HG02759 (cell line): ENCODE results near the gene ZNF865.

ENCODE experiments used
- ATAC-seq: cut with Tn5 transposase; IDR thresholded peaks from one replicate; pipeline ENCODE4 v1.9.1; 2021; ENCODE audit warnings: mild to moderate bottlenecking, moderate library complexity; ENCODE audit not compliant: unreplicated experiment

The ZNF865 gene

DNA sequence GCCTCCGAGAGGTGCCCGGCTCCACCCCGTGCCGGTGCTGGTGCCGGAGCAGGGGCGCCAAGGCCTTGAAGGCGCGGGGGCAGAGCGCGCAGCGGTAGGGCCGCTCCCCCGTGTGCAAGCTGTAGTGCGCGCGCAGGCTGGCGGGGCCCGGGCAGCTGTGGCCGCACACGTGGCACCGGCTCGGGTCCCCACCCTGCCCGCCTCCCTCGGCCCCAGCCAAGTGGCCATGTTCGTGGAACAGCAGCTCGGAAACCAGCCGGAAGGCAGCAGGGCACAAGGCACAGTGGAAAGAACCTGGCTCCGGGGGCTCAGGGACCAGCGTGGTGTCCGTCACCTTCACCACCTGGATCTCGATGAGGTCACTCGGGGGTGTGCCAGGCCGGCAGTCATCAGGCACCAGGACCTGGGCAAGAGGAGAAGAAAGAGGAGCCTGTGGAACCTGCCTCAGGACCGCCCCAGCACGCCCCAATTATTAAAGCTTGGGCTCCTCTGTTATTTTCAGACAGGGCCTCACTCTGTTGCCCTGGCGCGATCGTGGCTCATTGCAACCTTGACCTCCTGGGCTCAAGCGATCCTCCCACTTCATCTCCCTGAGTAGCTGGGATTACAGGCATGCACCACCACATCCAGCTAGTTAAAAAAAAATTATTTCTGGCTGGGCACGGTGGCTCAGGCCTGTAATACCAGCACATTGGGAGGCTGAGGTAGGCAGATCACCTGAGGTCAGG is 17.0 kb downstream of the ZNF865 start:
- ATAC-seq: no peak

- ATAC-seq: no peak
Measured at GRCh38 chr19:55623130-55623529, 17.7 kb downstream of the ZNF865 start.

- ATAC-seq: no peak
Measured at GRCh38 chr19:55623561-55623960, 18.1 kb downstream of the ZNF865 start.

- ATAC-seq: peak; percentile 78
Measured at GRCh38 chr19:55624109-55625003, 18.9 kb downstream of the ZNF865 start, which contains the start of gene ZNF784. TSS of gene ZNF784 (minus strand) at chr19:55624566. CDS start at chr19:55624561, 5 bp downstream.

GRCh38 chr19:55625004-55625326 is 19.5 kb downstream of the ZNF865 start:
- no peak for ATAC-seq

DNA sequence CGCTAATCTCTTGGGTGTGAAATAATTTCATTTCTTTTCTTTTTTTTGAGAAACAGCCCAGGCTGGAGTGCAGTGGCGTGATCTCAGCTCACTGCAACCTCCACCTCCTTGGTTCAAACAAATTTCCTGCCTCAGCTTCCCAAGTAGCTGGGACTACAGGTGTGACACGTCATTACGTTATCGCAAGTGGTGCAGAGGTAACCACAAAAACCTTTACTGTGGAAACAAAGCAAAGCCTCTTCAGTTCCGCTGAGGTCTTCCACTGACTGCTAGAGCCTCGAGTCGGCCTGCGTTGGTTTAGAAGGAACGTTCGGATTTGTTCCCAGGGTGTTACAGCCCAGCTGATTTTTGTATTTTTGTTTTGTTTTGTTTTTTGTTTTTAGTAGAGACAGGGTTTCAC is 20.9 kb downstream of the ZNF865 start:
- ATAC-seq: no peak

DNA sequence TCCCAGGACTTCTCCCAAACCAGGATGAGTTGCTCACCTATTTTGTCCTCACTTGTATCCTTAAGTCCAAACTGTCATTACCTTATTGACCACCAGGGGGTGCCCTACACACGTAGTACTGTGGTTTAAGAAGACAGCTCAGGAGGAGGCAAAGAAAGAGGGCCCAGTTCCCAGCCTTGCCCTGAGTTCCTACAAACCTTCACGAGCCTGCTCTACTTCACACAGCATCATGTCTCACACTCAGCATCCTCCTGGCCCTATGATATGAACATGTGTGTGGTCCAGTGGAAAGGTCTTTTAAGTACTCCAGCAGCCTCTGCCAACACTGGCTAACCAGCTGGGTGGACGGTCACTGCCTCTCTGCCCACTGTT is 27.0 kb downstream of the ZNF865 start:
- no peak for ATAC-seq

GRCh38 chr19:55633861-55634260 is 28.4 kb downstream of the ZNF865 start:
- no peak for ATAC-seq

DNA sequence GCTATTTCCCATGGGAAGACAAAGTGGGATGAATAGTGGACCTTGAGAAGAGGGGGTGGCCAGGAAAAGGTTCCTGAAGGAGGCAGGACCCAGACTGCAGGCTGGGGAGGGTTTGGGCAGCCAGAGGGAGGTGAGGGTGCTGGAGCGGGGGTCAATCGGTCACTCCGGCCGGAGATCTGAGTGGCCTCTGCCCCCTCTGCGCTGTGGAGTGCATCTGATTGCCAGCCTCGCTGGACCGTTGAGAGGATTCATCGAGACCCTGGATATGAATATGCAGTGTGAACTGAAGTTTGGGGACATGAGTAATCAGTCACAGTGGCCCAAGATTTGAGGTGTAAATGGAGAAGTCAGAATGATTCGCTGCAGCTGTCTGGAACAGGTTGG is 29.9 kb downstream of the ZNF865 start:
- ATAC-seq: no peak

DNA sequence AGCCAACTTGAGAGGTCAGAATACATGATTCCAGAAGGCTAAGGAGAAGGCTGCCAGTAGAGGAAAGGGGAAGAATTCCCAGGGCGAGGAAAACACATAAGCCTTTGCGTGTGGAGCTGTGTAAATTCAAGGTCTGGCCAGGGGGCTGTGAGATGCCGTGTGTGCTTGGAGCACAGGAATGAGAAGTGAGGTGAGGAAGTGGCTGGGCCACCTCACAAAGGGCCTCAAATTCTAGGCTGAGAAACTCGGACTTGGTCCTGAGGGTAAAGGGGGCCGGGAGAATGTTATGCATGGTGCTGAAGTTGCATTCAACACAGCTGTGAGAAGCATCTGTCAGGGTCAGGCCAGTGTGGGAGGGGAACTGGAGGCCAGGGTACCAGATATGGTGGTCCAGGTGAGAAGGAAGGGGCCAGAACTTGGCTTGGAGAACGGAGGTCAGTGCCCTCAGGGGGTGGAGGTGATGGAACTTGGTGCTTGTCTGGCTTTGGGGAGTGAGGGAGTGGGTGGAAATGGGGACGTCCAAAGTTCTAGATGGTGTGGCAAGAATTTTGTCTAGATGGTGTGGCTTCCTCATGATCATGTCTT is 30.5 kb downstream of the ZNF865 start:
- no peak for ATAC-seq

- no peak for ATAC-seq
Measured at GRCh38 chr19:55636723-55637122, 31.3 kb downstream of the ZNF865 start.

- ATAC-seq: no peak
Measured at GRCh38 chr19:55637534-55637933, 32.1 kb downstream of the ZNF865 start.

- ATAC-seq: no peak
Measured at GRCh38 chr19:55638864-55639359, 33.5 kb downstream of the ZNF865 start.

DNA sequence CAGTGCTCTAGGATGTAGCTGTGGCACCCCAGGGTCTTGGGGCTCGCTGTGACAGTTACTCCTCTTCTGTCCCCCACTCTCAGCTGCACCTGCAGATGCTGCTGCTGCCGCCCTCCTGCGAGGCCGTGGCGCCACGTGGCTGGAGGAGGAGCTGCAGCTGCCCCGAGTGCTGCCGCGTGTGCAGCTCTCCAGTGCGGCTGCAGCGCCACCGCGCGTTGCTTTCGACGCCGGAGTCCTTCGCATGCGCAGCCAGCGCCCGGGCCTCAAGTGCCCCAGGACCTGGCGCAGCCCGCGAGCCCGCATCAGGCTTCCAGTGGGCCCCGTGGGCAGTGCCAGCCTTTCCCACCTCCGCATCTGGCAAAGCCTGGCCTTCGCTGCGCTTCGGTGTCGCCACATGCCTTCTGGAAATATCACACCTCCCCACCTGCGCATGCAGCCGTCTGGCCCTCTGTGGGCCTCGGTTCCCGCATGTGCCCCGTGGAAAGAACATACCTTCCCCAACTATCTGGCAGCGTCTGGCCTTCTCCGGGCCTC is 34.7 kb downstream of the ZNF865 start:
- ATAC-seq: no peak

GRCh38 chr19:55640577-55641425 is 35.4 kb downstream of the ZNF865 start, which contains the start of gene ZNF580:
TSS of gene ZNF580 (plus strand) at chr19:55641002. CDS start at chr19:55642509, 1,507 bp downstream.
- ATAC-seq: peak; percentile 41

DNA sequence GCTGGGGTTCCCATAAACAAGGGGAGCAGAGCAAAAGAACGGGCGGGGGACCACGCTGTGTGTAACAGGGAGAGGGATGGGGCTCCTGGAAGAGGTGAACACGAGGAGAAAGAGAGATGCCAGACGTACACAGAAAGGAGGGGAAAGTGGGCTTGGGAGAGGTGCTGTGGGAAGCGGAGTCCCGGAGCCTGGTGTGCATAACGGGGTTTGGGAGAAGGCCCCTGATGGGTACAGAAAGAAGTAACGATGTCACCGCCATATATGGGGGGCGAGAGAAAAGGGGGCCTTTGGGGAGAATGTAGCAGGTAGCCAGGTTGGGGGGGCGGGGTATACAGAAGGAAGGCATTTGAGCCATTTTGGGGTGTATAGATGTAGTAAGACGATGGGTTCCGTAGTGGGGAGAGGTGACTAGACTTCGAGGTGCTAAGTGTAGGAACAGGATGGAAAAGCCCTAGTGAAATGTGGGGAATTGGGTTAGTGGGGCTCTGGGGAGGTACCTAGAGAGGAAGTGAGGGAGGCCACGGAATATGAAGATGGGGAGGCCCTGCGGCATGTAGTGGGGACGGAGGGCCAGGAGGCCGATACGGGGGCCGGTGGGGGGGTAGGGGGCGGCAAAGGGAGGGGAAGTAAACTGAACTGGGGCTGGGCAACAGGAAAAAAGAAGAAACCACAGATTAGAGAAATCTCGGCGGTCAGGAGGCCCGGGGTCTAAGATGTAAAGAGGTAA is 36.1 kb downstream of the ZNF865 start:
- no peak for ATAC-seq

GRCh38 chr19:55642153-55643002 is 36.9 kb downstream of the ZNF865 start:
- no peak for ATAC-seq

- ATAC-seq: peak; percentile 28
Measured at GRCh38 chr19:55643003-55643886, 37.8 kb downstream of the ZNF865 start, which contains the start of gene ZNF581. TSS of gene ZNF581 (plus strand) at chr19:55643649. CDS start at chr19:55644572, 923 bp downstream.
